ENCODE results near the gene IQCE.

DNA sequence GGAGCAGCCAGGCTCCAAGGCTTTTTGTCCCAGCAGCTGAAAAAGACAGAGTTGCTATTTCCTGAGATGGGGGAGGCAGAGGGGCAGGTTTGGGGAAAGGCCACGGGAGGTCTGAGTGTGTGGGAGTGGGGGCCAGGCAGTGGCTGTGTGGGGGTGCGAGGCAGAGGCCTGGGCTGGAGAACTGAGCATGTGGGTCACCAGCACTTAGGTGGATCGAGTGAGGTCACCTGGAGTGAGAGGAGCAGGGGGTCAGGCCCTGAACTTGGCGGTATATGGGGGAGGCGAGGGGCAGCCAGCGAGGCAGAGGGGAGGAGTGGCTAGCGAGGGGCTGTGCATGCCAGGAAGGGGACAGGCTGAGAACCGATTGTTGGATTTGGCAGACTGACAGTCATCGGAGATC, 28.4 kb downstream of the IQCE start:
- TF ChIP-seq, protein P1, sequence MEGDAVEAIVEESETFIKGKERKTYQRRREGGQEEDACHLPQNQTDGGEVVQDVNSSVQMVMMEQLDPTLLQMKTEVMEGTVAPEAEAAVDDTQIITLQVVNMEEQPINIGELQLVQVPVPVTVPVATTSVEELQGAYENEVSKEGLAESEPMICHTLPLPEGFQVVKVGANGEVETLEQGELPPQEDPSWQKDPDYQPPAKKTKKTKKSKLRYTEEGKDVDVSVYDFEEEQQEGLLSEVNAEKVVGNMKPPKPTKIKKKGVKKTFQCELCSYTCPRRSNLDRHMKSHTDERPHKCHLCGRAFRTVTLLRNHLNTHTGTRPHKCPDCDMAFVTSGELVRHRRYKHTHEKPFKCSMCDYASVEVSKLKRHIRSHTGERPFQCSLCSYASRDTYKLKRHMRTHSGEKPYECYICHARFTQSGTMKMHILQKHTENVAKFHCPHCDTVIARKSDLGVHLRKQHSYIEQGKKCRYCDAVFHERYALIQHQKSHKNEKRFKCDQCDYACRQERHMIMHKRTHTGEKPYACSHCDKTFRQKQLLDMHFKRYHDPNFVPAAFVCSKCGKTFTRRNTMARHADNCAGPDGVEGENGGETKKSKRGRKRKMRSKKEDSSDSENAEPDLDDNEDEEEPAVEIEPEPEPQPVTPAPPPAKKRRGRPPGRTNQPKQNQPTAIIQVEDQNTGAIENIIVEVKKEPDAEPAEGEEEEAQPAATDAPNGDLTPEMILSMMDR (IDR thresholded peaks at IDR 0.05), result no peak
- TF ChIP-seq POLR2A (IDR thresholded peaks at IDR 0.05), result no peak
